Stimulated activated naive CD8-positive, alpha-beta T cell treated with anti-CD3 and anti-CD28 coated beads, Interleukin-15, Interleukin-2, amounts not matched to agents 100 ng/mL and 50 ng/mL, for 24 hours (primary cell): Measurements from ENCODE around the gene HSPBAP1.
A peak's percentile ranks its signal among the peaks of the same experiment; 100 is the strongest.
"Not testable (repeated sequence)": the region's sequence is repeated elsewhere in the genome, so short reads cannot be mapped to it uniquely, and the experiment has no call there.

Experiments
- H3K27ac Mint-ChIP-seq: one replicate; pipeline ENCODE4 v1.8.0; 2021; ENCODE audit warnings: mild to moderate bottlenecking, mixed read lengths
- H3K27me3 Mint-ChIP-seq: one replicate; pipeline ENCODE4 v1.8.0; 2021; ENCODE audit warnings: mixed read lengths
- H3K36me3 Mint-ChIP-seq: one replicate; pipeline ENCODE4 v1.8.0; 2021; ENCODE audit warnings: low read depth, mixed read lengths
- H3K4me1 Mint-ChIP-seq: one replicate; pipeline ENCODE4 v1.8.0; 2021; ENCODE audit warnings: low read depth, mixed read lengths
- H3K4me3 Mint-ChIP-seq: one replicate; pipeline ENCODE4 v1.8.0; 2021; ENCODE audit warnings: mild to moderate bottlenecking, mixed read lengths
- H3K9me3 Mint-ChIP-seq: one replicate; pipeline ENCODE4 v1.8.0; 2021; ENCODE audit warnings: mixed read lengths

Gene HSPBAP1

DNA sequence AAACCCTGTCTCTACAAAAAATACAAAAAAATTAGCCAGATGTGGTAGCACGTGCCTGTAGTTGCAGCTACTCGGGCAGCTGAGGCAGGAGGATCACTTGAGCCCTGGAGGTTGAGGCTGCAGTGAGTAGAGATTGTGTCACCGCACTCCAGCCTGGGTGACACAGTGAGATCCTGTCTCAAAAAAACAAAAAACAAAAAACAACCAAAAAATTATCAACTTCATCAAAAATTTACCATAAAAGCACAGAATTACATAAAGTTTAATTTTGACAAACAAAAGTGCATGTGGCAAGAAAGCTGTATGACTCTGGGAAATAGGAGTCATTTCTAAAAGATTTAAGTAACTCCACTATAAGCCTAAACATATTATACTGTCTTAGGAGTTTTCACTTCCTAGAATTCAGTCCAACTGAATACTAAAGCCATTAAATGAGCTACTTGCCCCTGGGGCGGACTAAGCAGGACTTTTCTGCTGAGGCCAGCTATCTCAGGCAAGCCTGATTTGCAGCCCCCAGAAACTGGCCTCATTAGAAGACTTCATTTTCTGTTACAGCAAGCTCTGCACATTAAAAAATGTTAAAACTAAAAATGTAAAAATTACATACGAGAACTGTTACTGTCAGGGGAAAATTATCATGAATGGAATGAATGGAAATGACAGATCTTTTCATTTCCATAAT is 23.0 kb downstream of the HSPBAP1 start:
- Mint-ChIP-seq H3K9me3 (no peaks in the 10 kb centered on the region), H3K4me1 (no peaks in the 10 kb centered on the region), H3K36me3 (peaks cover 31% of the 10 kb centered on the region), H3K27me3 (no peaks in the 10 kb centered on the region), H3K4me3 (no peak overlapping the region), H3K27ac (no peak overlapping the region)

DNA sequence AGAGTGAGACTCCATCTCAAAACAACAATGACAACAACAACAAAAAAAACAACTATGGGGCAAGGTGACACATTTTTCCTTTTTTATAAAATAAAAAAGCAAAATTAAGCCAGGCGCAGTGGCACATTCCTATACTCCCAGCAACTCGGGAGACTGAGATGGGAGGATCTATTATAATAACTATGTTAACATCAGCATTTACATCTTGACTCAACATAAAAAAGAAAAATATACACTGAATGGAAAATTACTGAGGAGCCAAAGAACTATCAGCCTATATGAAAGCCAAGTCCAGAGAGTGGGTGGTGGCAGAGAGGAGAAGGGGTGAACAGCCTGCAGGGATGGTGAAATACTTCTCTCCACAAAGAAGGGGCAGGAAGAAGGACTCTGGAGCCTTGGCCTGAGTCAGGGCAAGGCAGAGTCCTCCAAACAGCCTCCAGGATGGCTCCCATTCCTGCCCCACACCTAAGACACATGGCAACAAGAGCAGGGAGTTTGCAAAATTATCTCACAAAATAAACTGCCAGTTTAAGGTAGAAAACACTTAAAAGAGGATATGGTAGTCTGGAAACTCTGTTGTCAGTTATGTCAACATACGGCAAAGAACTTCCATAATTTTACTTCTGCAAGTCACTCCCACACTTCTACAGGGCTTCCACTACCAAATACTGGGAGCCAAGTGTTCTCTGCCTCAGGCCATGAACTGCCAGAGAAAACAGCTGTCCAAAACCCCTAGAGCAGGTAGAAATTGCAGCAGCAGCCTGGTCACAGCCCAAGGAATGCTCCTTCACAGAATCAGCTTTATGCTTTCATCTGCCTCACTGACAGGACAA is 25.9 kb downstream of the HSPBAP1 start:
- H3K27me3 Mint-ChIP-seq: no peaks in the 10 kb centered on the region
- H3K4me3 Mint-ChIP-seq: no peak overlapping the region
- H3K27ac Mint-ChIP-seq: peak overlapping the region; percentile 26
- H3K36me3 Mint-ChIP-seq: peaks cover 29% of the 10 kb centered on the region
- no peaks in the 10 kb centered on the region for H3K4me1 Mint-ChIP-seq
- no peaks in the 10 kb centered on the region for H3K9me3 Mint-ChIP-seq

DNA sequence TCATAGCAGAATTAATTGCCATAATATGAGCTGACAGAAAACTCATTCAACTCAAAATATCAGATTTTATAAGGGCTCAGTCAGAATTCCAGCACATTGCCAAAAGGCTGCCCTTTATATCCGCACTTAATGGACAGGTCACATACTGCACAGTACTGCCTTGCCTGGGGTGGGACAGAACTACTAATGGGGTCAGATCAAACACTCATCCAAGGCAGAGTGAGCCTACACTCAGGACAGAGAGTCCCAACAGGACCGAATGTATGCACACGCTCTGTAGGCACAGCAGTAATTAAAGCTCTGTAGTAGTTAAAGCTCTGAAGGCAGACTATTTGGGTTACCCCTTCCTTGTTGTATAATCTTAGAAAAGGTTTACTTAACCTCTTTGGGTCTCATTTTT is 27.2 kb downstream of the HSPBAP1 start:
- Mint-ChIP-seq H3K9me3 (no peaks in the 10 kb centered on the region), H3K27me3 (no peaks in the 10 kb centered on the region), H3K4me3 (no peak overlapping the region), H3K27ac (no peak overlapping the region), H3K36me3 (peaks cover 35% of the 10 kb centered on the region), H3K4me1 (no peaks in the 10 kb centered on the region)

DNA sequence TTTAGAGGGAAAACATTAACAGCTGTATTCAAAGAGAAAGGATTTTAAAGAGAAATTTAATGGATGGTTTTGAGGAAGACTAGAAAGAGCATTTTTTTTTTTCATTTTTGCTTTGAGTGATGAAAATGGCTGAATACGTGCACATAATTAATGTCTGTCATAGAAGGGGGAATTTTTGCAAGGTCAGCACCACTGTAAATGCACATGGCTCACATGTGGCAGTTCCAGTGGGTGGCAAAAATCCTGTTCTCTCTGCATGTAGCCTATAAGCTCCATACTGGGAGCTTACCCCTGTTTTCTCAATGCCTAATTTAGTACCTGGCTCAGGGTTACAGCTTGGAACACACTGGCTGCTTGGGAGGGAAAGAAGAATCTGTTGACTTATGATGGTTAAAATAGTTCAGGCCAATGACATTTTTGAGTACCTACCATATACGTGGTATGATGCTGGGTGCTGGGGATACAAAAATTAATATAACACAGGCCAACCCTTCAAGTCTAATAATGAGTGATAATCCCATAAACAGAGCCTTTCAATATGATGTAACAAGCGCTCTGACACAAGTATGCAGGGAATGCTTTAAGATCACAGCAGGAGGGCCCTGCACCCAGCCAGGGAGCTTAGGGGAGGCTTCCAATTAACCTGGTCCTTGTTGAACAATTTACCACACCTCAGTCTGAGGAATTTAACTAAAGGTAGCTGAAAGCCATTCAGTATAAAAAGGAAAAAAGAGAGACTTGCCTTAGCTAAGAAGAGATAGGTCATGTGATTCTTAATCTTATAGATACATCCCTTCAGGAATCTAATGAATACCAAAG is 33.0 kb downstream of the HSPBAP1 start:
- no peaks in the 10 kb centered on the region for H3K4me1 Mint-ChIP-seq
- H3K27ac Mint-ChIP-seq: no peak overlapping the region
- no peak overlapping the region for H3K4me3 Mint-ChIP-seq
- no peaks in the 10 kb centered on the region for H3K27me3 Mint-ChIP-seq
- no peaks in the 10 kb centered on the region for H3K9me3 Mint-ChIP-seq
- peaks cover 20% of the 10 kb centered on the region for H3K36me3 Mint-ChIP-seq

DNA sequence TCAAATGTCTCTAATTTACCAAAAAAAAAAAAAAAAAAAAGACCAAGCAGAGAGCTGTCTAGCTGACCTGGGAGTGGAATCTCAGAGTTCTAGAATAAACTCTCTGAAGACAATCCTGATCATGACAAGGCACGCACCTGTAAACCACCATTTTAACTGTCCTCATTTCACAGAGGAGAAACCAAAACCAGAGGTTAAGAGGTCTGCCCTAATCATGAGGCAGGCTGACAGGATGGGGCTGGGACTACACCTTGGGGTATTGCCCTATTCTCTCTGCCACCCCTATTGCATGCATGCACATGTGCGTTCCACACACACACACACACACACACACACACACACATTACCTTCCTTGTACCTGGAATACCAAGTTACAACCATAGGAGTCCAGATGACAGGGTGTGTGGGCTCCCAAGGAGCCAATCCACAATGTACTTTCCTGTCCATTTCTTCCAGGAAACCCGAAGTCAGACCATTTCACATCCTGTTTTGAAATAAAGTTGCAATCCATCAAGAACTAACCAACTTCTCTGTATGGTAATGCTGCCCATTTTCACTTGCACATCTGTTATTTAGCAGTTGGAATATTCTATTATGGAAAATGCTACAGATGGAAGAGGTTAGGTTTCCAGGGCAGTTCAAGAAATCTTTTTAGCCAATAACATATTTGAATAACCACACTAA is 34.6 kb downstream of the HSPBAP1 start:
- Mint-ChIP-seq H3K27me3 (no peaks in the 10 kb centered on the region), H3K9me3 (no peaks in the 10 kb centered on the region), H3K4me3 (no peak overlapping the region), H3K4me1 (no peaks in the 10 kb centered on the region), H3K36me3 (peaks cover 25% of the 10 kb centered on the region), H3K27ac (no peak overlapping the region)

DNA sequence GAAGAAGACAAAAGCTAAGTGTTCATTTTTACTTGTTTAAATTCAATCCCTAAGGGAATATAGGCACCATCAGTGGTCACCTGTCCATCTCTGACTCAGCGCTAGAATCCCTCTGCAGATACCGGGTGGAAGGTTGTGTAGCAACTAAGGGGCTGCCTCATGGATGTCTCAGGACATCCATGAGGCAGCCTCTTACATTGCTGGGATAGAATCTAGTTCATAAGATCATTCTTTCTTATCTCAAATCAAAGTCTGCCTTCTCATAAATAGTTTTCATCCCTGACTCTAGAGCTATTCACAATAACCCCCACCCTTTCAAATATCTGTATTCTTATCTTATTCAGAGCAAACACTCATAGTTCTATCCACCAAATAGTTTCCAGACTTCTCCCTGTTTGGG is 38.1 kb downstream of the HSPBAP1 start:
- no peaks in the 10 kb centered on the region for H3K27me3 Mint-ChIP-seq
- H3K36me3 Mint-ChIP-seq: peaks cover 37% of the 10 kb centered on the region
- H3K27ac Mint-ChIP-seq: no peak overlapping the region
- no peaks in the 10 kb centered on the region for H3K9me3 Mint-ChIP-seq
- no peaks in the 10 kb centered on the region for H3K4me1 Mint-ChIP-seq
- H3K4me3 Mint-ChIP-seq: no peak overlapping the region

DNA sequence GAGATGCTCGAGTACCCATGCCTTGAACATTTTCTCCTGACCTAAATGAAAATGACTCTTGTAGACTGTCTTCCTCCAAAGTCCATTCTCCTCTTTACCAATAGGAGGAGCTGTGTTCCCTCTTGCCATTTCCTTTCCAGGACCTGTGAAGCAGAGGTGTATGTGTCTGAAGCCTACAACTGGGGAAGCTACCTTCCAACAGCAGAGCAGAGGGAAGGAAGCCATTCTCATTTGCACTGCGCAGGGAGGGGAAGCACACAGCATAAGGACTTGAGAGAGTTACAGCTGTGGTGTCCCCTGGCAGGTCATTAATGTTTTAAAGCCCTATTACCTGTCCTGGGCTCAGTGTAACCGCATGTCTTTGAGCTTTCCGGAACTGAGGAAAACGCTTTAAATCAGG is 38.7 kb downstream of the HSPBAP1 start:
- H3K4me3 Mint-ChIP-seq: no peak overlapping the region
- H3K36me3 Mint-ChIP-seq: peaks cover 37% of the 10 kb centered on the region
- H3K4me1 Mint-ChIP-seq: no peaks in the 10 kb centered on the region
- H3K9me3 Mint-ChIP-seq: no peaks in the 10 kb centered on the region
- no peaks in the 10 kb centered on the region for H3K27me3 Mint-ChIP-seq
- H3K27ac Mint-ChIP-seq: no peak overlapping the region

DNA sequence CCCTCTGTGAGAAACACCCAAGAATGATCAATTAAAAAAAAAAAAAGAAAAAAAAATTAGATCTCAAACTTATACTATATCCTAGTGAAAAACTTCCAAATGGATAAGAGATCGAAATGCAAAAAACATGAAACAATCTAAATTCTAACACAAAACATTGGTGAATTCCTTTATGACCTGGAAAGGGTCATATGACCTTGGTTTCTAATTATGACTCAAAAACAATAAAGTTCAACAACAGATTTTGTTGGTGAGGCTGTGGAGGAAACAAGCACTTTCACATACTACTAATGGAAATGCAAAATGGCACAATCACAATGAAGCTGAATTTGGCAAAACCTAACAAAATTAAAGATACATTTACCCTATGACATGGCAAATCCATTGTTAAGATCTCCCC is 45.3 kb downstream of the HSPBAP1 start:
- H3K4me1 Mint-ChIP-seq: no peaks in the 10 kb centered on the region
- H3K27me3 Mint-ChIP-seq: no peaks in the 10 kb centered on the region
- H3K9me3 Mint-ChIP-seq: no peaks in the 10 kb centered on the region
- H3K4me3 Mint-ChIP-seq: no peak overlapping the region
- peaks cover 37% of the 10 kb centered on the region for H3K36me3 Mint-ChIP-seq
- no peak overlapping the region for H3K27ac Mint-ChIP-seq

DNA sequence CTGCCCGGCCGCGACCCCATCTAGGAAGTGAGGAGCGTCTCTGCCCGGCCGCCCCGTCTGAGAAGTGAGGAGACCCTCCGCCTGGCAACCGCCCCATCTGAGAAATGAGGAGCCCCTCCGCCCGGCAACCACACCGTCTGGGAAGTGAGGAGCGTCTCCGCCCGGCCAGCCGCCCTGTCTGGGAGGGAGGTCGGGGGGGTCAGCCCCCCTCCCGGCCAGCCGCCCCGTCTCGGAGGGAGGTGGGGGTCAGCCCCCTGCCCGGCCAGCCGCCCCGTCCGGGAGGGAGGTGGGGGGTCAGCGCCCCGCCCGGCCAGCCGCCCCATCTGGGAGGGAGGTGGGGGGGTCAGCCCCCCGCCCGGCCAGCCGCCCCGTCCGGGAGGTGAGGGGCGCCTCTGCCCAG is 46.3 kb downstream of the HSPBAP1 start:
- not testable (repeated sequence) for H3K27me3 Mint-ChIP-seq, H3K27ac Mint-ChIP-seq, H3K9me3 Mint-ChIP-seq, H3K4me1 Mint-ChIP-seq, H3K4me3 Mint-ChIP-seq
- H3K36me3 Mint-ChIP-seq: peaks cover 39% of the 10 kb centered on the region

DNA sequence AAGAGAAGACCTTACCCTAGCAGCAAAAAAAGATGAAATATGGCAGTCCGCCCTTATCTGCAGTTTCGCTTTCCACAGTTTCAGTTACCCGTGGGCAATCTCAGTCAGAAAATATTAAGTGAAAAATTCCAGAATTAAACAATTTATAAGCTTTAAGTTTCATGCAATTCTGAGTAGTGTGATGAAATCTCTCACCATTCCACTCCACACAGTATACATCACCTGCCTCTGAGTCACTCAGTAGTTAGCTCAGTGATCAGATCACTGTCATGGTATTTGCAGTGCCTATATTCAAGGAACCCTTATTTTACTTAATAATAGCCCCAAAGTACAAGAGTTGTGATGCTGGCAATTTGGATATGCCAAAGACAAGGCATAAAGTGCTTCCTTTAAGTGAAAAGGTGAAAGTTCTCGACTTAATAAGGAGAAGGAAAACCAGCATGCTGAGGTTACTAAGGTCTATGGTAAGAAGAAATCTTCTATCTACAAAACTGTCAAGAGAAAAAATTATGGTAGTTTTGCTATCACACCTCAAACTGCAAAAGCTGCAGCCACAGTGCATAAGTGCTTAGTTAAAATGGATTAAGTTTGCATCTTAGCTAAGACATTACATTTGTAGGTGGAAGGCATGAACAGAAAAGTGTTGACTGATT is 48.1 kb downstream of the HSPBAP1 start:
- Mint-ChIP-seq H3K36me3 (peaks cover 47% of the 10 kb centered on the region), H3K4me3 (no peak overlapping the region), H3K27ac (no peak overlapping the region), H3K9me3 (no peaks in the 10 kb centered on the region), H3K4me1 (no peaks in the 10 kb centered on the region), H3K27me3 (no peaks in the 10 kb centered on the region)

DNA sequence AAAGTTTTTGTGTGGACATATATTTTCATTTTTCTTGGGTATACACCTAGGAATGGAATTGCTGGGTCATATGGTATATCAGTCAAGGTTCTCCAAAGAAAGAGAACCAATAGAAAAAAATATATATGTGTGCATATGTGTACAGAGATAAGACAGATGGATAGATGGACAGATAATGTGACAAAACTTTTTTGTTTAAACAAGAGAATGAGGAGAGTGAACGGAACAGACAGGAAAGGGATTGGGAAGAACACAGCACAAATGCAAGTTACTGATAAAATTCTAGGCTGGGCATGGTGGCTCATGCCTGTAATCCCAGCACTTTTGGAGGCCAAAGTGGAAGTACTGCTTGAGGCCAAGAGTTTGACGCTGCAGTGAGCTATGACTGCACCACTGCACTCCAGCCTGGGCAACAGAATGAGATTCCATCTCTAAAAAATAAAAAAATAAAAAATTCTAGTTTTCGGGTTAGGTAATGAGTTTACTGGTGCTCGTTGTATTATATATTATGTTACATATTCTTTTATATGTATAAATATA is 50.0 kb downstream of the HSPBAP1 start:
- Mint-ChIP-seq H3K27me3 (no peaks in the 10 kb centered on the region), H3K4me1 (no peaks in the 10 kb centered on the region), H3K4me3 (no peak overlapping the region), H3K9me3 (no peaks in the 10 kb centered on the region), H3K36me3 (peaks cover 60% of the 10 kb centered on the region), H3K27ac (no peak overlapping the region)

DNA sequence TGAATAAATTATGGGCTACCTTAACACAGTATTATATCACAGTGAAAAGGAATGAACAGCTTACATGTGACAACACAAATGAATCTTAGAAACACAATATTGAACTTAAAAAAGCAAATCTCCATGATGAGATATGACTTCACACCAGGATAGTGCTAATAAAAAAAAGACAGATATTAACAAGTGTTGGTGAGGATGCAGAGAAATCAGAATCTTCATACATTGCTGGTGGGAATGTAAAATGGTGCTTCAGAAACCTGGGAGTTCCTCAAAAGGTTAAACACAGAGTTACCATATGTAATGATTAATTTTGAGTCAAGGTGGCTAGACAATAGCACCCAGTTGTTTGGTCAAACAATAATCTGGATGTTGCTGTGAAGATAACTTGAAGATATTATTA is 51.4 kb downstream of the HSPBAP1 start:
- H3K4me3 Mint-ChIP-seq: no peak overlapping the region
- H3K36me3 Mint-ChIP-seq: peaks cover 56% of the 10 kb centered on the region
- no peak overlapping the region for H3K27ac Mint-ChIP-seq
- no peaks in the 10 kb centered on the region for H3K4me1 Mint-ChIP-seq
- no peaks in the 10 kb centered on the region for H3K9me3 Mint-ChIP-seq
- no peaks in the 10 kb centered on the region for H3K27me3 Mint-ChIP-seq

DNA sequence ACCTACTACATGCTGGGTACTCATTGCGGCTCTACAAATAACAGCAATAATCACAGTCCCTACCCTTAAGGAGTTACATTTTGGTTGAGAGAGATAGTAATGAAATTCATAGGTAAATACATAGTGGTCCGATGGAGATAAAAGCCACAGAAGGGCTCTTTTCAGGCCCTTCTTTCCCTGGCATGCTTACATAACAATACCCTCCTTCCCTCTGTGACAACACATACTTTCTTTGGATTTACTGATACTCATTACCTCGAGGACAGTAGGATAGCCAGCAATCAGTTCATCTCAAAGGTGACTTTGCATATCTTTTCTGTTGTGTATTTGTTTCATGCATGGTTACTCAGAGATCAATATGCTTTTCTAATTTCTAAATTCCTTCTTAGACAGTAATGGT is 54.5 kb downstream of the HSPBAP1 start:
- H3K27ac Mint-ChIP-seq: no peak overlapping the region
- H3K4me3 Mint-ChIP-seq: no peak overlapping the region
- peaks cover 42% of the 10 kb centered on the region for H3K36me3 Mint-ChIP-seq
- no peaks in the 10 kb centered on the region for H3K27me3 Mint-ChIP-seq
- no peaks in the 10 kb centered on the region for H3K4me1 Mint-ChIP-seq
- H3K9me3 Mint-ChIP-seq: no peaks in the 10 kb centered on the region
